KMS-11 (cell line): ENCODE results near the gene GDAP1L1.
"Not testable (repeated sequence)": the region's sequence is repeated elsewhere in the genome, so short reads cannot be mapped to it uniquely, and the experiment has no call there.

Experiments used
- H2AFZ ChIP-seq: fragments of 200-600 bp; sonication (generic); 2 replicates; pipeline ENCODE4 v1.6.1; 2016; ENCODE audit warnings: antibody characterized with exemption, mixed run types, low read depth
- H3K27ac ChIP-seq: fragments of 200-600 bp; sonication (generic); 2 replicates; pipeline ENCODE4 v1.6.1; 2016; ENCODE audit warnings: mild to moderate bottlenecking, mixed run types
- H3K27me3 ChIP-seq: fragments of 200-600 bp; sonication (generic); 2 replicates; pipeline ENCODE4 v1.6.1; 2017; ENCODE audit warnings: mild to moderate bottlenecking, low read depth, mixed run types, moderate library complexity; ENCODE audit not compliant: insufficient read depth
- H3K36me3 ChIP-seq: fragments of 200-600 bp; sonication (generic); 2 replicates; pipeline ENCODE4 v1.6.1; 2017; ENCODE audit warnings: mild to moderate bottlenecking, mixed run types; ENCODE audit not compliant: insufficient read depth
- H3K4me1 ChIP-seq: fragments of 200-600 bp; sonication (generic); 2 replicates; pipeline ENCODE4 v1.6.1; 2016; ENCODE audit warnings: mild to moderate bottlenecking, low read depth, mixed run types; ENCODE audit not compliant: poor library complexity, severe bottlenecking
- H3K4me2 ChIP-seq: fragments of 200-600 bp; sonication (generic); 2 replicates; pipeline ENCODE4 v1.7.0; 2016; ENCODE audit warnings: mild to moderate bottlenecking, mixed run types
- H3K4me3 ChIP-seq: fragments of 200-600 bp; sonication (generic); IDR thresholded peaks from 2 replicates; pipeline ENCODE4 v1.6.1; 2017; ENCODE audit warnings: low read depth, low read length, mixed read lengths; ENCODE audit not compliant: insufficient read depth
- H3K79me2 ChIP-seq: fragments of 200-600 bp; sonication (generic); 2 replicates; pipeline ENCODE4 v1.6.1; 2016; ENCODE audit warnings: low read depth, mixed run types; ENCODE audit not compliant: insufficient read depth
- H3K9ac ChIP-seq: fragments of 200-600 bp; sonication (generic); 2 replicates; pipeline ENCODE4 v1.6.1; 2016; ENCODE audit warnings: mild to moderate bottlenecking, mixed run types
- H4K20me1 ChIP-seq: fragments of 200-600 bp; sonication (generic); 2 replicates; pipeline ENCODE4 v1.6.1; 2016; ENCODE audit warnings: mild to moderate bottlenecking, mixed run types; ENCODE audit not compliant: insufficient read depth
- CTCF ChIP-seq: fragments of 200-600 bp; sonication (generic); conservative IDR thresholded peaks from 2 replicates; pipeline ENCODE4 v1.6.1; 2017; ENCODE audit warnings: low read depth, mild to moderate bottlenecking, antibody characterized with exemption, low read length, moderate library complexity, mixed read lengths

GDAP1L1 gene

GRCh38 chr20:44231713-44232468 is 15.2 kb upstream of the GDAP1L1 start:
- no peak for TF ChIP-seq CTCF
- H3K4me2 ChIP-seq, result no peak overlapping the region
- no peaks in the 10 kb centered on the region for H4K20me1 ChIP-seq
- H3K79me2 ChIP-seq, result no peaks in the 10 kb centered on the region
- no peak overlapping the region for H3K4me3 ChIP-seq
- H3K36me3 ChIP-seq, result no peaks in the 10 kb centered on the region
- H3K27ac ChIP-seq, result no peak overlapping the region
- H3K9ac ChIP-seq, result no peak overlapping the region
- H3K27me3 ChIP-seq, result no peaks in the 10 kb centered on the region
- H3K4me1 ChIP-seq, result peaks cover 12% of the 10 kb centered on the region
- H2AFZ ChIP-seq, result no peak overlapping the region

GRCh38 chr20:44232469-44232856 is 14.6 kb upstream of the GDAP1L1 start:
- H4K20me1 ChIP-seq, H3K27ac ChIP-seq, H2AFZ ChIP-seq, H3K9ac ChIP-seq, H3K4me2 ChIP-seq, H3K27me3 ChIP-seq, H3K4me3 ChIP-seq, H3K36me3 ChIP-seq, H3K79me2 ChIP-seq: not testable (repeated sequence)
- H3K4me1 ChIP-seq, result peaks cover 12% of the 10 kb centered on the region

GRCh38 chr20:44233436-44234016 is 13.6 kb upstream of the GDAP1L1 start:
- H3K4me3 ChIP-seq, result no peak overlapping the region
- no peak overlapping the region for H3K9ac ChIP-seq
- no peak overlapping the region for H2AFZ ChIP-seq
- H3K27me3 ChIP-seq, result no peaks in the 10 kb centered on the region
- no peak overlapping the region for H3K27ac ChIP-seq
- H3K4me1 ChIP-seq, result peaks cover 12% of the 10 kb centered on the region
- no peak overlapping the region for H3K4me2 ChIP-seq
- TF ChIP-seq CTCF, result no peak
- no peaks in the 10 kb centered on the region for H4K20me1 ChIP-seq
- H3K36me3 ChIP-seq, result no peaks in the 10 kb centered on the region
- no peaks in the 10 kb centered on the region for H3K79me2 ChIP-seq

GRCh38 chr20:44234566-44235317 is 12.4 kb upstream of the GDAP1L1 start:
- Histone ChIP-seq H3K36me3 (no peaks in the 10 kb centered on the region), H3K4me1 (peaks cover 12% of the 10 kb centered on the region), H3K9ac (no peak overlapping the region), H3K4me2 (no peak overlapping the region), H4K20me1 (no peaks in the 10 kb centered on the region), H3K27me3 (no peaks in the 10 kb centered on the region), H2AFZ (no peak overlapping the region), H3K27ac (no peak overlapping the region), H3K4me3 (no peak overlapping the region), H3K79me2 (no peaks in the 10 kb centered on the region)
- TF ChIP-seq CTCF, result no peak
